Activated T-cell treated with anti-CD3 and anti-CD28 coated beads for 48 hours (primary cell): ENCODE results near the gene PNCK.
"Not testable (repeated sequence)": the region's sequence is repeated elsewhere in the genome, so short reads cannot be mapped to it uniquely, and the experiment has no call there.

Source experiments
- DNase-seq: peaks from one replicate; pipeline ENCODE4 v3.0.0-alpha.2; 2020; ENCODE audit warnings: low read depth

The PNCK gene

GRCh38 chrX:153699210-153699783, 25.7 kb upstream of the PNCK start:
- DNase-seq: not testable (repeated sequence)

DNA sequence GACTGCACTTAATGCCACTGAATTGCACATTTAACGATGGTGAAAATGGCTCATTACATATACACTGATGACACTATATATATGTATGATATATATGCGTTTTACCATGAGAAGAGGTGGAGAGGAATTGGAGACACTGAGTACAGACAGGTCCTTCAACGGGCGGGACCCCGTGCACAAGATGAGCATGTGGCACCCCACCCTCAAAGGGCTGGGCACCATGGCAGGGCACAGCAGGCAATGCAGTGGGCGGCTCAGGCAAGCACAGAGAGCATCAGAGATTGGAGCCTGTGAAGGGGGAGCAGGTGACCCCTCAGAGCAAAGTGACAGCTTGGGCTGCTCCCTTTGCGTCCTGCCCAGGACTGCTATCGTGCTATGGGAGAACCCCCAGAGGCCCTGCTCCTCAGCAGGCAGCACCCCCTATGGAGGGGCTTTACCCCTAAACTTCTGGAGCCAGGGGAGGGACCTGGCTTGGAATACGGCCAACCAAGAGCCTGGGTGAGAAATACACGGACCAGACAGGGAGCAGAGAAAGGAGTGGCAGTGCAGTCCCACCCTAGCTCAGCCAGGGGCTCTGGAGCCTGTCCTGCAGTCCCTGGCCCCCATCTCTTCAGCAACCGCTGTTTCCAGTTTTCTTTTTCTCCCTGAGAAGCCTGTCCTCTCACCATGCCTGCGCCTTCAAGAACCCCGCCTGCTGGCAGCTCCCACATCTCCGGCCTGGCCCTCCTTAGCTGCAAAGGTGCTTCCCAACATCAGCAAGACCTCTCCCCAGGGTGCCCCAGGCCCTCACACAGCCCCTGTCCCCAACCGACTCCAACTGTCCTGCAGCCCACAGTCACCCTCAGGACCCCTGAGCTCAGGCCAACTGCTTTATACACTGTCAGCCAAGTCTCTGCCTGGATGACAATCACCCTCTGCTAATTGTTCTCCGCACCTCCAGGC, 24.6 kb upstream of the PNCK start:
- no peak for DNase-seq

DNA sequence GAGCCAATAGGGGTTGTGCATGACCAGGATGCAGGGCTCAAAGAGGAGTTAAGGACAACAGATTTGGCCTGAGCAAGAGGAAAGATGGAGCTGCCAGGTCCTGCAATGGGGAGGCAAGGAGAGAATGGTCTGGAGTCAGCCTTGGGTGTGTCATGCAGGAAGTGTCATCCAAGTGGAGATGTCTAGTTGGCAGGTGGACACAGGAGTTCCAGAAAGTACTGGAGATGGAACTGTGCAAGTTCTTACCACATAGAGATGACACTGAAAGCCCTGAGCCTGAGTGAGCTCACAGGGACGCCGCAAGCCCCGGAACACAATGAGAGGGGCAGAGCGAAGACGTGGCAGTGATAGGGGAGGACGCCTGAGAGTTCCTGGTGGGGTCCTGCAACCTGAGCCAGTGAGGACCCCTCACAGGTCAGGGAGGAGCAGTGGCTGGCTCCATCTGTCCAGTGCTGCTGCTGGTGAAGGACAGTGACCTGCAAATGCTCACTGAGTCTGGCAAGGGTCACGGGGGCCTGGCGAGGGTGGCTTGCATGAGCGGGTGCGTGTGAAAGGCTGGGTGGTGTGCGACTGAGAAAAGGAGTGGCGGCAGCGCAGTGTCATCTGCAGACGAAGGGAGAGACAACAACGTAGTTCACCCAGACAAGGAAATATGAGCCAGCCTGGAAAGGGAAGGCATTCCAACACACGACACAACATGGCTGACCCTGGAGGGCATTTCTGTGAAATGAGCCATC, 23.5 kb upstream of the PNCK start:
- not testable (repeated sequence) for DNase-seq

GRCh38 chrX:153696538-153696937, 22.9 kb upstream of the PNCK start:
- DNase-seq: not testable (repeated sequence)

DNA sequence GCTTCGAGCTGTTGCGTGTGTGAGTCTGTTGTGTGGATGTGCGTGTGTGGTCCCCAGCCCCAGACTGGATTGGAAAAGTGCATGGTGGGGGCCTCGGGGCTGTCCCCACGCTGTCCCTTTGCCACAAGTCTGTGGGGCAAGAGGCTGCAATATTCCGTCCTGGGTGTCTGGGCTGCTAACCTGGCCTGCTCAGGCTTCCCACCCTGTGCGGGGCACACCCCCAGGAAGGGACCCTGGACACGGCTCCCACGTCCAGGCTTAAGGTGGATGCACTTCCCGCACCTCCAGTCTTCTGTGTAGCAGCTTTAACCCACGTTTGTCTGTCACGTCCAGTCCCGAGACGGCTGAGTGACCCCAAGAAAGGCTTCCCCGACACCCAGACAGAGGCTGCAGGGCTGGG, 22.5 kb upstream of the PNCK start:
- no peak for DNase-seq

DNA sequence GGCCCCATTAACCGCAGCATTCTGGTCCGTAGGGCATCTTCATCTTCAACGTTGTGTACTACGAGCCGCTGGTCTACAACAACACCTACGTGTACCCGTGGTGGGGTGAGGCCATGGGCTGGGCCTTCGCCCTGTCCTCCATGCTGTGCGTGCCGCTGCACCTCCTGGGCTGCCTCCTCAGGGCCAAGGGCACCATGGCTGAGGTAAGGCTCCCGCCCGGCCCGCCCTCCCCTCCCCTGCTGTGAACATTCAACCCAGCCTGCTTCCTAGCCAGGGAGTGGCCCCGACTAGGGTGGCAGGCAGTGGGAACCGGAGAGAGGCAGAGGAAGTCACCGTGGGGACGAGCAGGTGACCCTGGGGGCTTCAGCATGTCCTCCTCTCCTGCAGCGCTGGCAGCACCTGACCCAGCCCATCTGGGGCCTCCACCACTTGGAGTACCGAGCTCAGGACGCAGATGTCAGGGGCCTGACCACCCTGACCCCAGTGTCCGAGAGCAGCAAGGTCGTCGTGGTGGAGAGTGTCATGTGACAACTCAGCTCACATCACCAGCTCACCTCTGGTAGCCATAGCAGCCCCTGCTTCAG, 21.2 kb upstream of the PNCK start:
- DNase-seq: no peak

GRCh38 chrX:153694256-153694655, 20.6 kb upstream of the PNCK start:
- DNase-seq: not testable (repeated sequence)

- DNase-seq: no peak
Measured at GRCh38 chrX:153693216-153694086, 19.8 kb upstream of the PNCK start.

- no peak for DNase-seq
Measured at GRCh38 chrX:153692611-153693156, 19.1 kb upstream of the PNCK start.

DNA sequence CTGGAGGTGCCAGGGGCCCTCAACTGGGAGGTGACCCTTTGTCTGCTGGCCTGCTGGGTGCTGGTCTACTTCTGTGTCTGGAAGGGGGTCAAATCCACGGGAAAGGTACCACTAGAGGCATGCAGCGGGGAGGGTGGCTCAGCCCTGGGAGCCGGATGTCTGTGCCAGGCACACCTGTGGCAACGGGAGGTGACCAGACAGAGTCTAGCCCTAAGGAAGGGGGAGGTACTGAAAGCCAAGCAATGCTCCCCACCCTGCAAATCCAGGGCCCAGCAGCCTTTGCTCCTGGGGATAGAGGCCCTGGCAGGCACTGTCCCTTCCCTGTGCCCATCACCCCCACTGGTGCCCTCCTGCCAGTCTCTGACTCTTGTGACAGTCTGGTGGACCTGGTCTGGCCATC, 18.4 kb upstream of the PNCK start:
- DNase-seq: no peak

- DNase-seq: not testable (repeated sequence)
Measured at GRCh38 chrX:153691032-153691827, 17.6 kb upstream of the PNCK start.

DNA sequence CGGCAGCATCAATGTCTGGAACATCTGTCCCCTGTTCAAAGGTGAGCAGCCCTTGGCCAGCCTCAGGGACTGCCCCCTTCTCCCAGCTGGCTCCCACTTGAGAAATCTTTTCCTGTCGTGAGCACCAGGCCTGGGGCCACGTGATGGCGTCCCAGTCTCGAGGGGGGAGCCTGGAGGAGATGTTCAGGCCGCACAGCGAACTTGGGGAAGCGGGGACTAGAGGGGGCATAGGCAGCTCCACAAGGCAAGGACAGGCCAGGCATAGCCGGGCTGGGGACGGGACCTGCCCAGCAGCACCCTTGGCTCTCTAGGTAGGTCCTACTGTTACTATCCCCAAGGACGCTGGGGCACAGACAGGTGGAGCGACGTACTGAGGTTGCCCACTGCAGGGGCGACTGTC, 16.9 kb upstream of the PNCK start:
- no peak for DNase-seq

DNA sequence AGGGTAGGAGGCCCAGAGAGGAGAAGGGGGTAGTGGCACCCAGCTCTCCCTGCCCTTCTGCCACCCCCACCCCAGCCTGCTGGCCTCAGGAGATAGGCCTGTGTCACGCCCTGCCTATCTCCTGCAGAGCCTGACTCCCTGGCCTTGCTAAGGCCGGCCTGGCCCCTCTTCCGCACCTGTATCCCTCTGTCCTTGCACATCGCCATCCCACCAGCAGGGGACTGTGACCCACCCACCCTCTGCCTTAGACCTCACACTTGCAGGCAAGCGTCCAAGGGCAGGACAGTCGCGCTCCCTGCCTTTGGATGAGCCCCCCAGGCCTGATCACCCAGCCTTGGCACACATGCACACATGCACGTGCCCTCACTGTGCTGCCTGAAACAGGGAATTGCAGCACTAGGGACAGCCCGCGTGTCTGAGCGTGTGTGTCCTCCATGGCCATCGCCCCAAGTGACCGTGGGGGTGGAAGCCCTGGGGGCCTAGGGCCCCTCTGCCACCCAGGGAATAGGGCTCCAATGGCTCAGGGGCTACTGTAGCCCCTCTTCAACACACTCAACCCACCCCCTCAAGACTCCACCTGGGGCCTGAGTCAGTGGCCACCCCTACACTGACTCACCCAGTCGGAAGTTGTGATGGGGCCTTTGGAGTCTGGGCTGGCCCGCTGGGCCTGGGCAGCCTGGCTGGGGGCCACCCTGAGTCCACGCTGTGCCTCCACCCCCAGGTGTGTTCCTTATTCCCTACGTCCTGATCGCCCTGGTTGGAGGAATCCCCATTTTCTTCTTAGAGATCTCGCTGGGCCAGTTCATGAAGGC, 16.2 kb upstream of the PNCK start:
- DNase-seq: no peak

DNA sequence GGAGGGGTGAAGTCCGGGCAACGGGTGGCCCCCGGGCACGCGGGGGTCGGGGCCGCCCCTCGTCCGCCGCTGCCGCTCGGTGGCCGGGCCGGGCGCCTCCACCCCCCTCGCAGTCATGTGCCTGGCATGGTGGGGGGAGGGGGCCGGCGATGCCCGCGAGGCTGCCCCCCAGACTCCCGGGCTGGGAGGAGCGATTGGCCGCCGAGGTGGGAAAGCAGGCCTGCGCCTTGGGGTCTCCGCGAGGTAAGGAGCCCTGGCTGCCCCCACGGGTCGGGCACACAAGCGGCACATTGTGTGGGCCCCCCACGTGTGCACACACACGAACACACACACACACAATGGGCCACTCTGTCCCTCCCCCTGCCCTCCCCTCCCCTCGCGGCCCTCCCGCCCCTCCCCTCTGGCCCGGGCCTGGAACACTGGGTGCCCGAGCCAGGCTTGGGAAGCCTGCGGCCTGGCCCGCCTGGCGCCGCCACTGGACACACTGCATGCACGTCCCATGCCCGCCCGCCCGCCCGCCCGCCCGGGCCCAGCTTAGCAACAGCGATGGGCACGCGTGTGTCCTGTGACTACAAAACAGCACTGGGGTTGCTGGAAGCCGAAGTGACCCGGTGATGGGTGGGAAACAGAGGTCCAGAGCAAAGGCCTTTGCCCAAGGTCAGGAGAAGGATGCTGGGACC, 15.4 kb upstream of the PNCK start:
- DNase-seq: no peak

- DNase-seq: no peak
Measured at GRCh38 chrX:153688506-153688905, 14.9 kb upstream of the PNCK start.

DNA sequence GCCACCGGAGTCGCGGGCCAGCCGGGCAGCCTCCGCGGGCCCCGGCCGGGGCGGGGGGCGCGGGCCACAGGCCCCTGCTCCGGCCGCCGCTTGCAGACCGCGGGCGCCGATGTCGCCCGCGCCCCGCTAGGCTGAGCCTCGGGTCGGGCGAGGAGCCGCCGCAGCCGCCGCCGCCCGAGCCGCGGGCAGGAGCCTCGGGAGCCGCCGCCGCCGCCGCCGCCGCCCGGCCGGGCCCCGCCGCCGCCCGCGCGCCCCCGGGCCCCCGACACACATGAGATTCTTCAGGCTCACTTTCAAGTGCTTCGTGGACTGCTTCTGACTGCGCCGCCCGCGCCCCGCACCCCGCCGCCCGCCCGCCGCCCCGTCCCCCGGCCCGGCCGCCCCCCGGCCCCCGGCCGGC, 14.5 kb upstream of the PNCK start:
- no peak for DNase-seq

GRCh38 chrX:153687121-153688039, 13.8 kb upstream of the PNCK start, which contains the start of gene SLC6A8:
TSS of gene SLC6A8 (plus strand) at chrX:153687926. CDS start at chrX:153688575, 649 bp downstream.
- no peak for DNase-seq

GRCh38 chrX:153686711-153687110, 13.1 kb upstream of the PNCK start:
- no peak for DNase-seq
